LoVo (cell line): ENCODE results near the gene TBP.
"Not testable (repeated sequence)": the region's sequence is repeated elsewhere in the genome, so short reads cannot be mapped to it uniquely, and the experiment has no call there.

Source experiments
- DNase-seq: peaks from one replicate; pipeline ENCODE4 v3.0.0-alpha.2; 2016; ENCODE audit warnings: low spot score

TBP gene

GRCh38 chr6:170554013-170554795, at the start of gene TBP:
TBP (plus strand) TSS chr6:170554369; CDS start chr6:170557030, 2,661 bp downstream.
- DNase-seq = peak; percentile 95

DNA sequence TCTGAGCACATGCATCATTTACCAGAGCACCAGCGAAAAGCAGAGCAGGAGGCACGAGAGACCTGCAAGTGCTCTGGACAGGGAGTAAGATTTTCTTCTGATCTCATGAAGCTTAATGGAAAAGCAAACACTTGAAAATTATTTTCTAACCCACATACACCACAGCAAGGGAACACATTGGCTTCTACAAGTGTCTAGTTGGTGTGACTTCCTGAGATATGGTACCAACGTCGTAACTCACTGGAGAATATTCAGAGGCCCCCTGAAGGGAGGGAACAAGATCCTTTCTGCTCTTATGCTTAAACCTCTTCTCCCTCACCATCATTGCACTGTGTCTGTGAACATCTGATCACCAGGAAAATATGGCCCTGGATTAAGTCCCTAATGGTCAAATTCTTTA, 49.7 kb upstream of the TBP start:
- DNase-seq = no peak

GRCh38 chr6:170505306-170505705, 48.9 kb upstream of the TBP start:
- DNase-seq = peak; percentile 6

DNA sequence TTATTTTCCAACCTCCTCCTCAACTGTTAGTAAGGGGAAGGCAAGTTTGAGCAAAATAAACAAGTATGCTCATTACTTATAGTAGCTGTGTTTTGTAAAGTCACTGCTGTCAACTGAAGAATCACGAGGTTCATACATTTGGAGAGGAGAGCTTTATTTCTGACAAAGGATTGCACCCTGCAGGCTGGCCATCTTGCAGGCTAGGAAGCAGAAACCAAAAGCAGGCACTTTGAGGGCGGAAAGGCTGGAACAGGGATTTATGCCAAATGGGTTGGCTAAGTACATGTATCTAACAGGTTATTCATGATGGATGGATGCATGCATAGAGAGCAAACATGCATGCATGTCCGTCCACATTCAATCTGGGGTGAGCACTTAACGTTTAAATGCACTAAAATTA, 47.7 kb upstream of the TBP start:
- no peak for DNase-seq

- not testable (repeated sequence) for DNase-seq
Measured at GRCh38 chr6:170507728-170508127, 46.4 kb upstream of the TBP start.

DNA sequence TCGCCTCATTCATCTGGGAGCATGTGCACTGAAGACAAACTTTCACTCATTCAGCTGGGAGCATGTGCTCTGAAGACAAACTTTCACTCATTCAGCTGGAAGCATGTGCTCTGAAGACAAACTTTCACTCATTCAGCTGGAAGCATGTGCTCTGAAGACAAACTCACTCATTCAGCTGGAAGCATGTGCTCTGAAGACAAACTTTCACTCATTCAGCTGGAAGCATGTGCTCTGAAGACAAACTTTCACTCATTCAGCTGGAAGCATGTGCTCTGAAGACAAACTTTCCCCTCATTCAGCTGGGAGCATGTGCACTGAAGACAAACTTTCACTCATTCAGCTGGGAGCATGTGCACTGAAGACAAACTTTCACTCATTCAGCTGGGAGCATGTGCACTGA, 45.9 kb upstream of the TBP start:
- not testable (repeated sequence) for DNase-seq

DNA sequence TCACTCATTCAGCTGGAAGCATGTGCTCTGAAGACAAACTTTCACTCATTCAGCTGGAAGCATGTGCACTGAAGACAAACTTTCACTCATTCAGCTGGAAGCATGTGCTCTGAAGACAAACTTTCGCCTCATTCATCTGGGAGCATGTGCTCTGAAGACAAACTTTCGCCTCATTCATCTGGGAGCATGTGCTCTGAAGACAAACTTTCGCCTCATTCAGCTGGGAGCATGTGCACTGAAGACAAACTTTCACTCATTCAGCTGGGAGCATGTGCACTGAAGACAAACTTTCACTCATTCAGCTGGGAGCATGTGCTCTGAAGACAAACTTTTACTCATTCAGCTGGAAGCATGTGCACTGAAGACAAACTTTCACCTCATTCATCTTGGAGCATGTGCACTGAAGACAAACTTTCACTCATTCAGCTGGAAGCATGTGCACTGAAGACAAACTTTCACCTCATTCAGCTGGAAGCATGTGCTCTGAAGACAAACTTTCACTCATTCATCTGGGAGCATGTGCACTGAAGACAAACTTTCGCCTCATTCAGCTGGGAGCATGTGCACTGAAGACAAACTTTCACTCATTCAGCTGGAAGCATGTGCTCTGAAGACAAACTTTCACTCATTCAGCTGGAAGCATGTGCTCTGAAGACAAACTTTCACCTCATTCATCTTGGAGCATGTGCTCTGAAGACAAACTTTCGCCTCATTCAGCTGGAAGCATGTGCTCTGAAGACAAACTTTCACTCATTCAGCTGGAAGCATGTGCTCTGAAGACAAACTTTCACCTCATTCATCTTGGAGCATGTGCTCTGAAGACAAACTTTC, 45.1 kb upstream of the TBP start:
- not testable (repeated sequence) for DNase-seq

- no peak for DNase-seq
Measured at GRCh38 chr6:170509723-170510018, 44.5 kb upstream of the TBP start.

GRCh38 chr6:170510631-170511030, 43.5 kb upstream of the TBP start:
- DNase-seq = no peak

DNA sequence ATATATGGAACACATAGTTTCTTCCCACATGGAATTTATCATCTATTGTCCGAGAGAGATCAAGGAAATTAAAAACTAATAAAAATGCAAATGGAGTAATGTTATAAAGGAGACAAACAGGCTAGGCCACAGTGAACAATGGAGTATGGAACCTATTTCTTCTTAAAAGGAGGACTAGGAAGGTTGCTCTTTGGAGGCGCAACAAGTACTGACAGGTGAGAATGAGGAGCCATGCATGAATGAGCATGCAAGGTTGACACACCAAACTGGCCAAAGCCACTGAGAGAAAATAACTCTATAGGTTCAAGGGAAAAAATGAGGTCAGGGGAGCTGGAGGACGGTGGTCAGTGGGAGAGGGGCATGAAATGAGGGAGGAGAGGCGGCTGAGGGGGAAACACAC, 41.9 kb upstream of the TBP start:
- DNase-seq = no peak

DNA sequence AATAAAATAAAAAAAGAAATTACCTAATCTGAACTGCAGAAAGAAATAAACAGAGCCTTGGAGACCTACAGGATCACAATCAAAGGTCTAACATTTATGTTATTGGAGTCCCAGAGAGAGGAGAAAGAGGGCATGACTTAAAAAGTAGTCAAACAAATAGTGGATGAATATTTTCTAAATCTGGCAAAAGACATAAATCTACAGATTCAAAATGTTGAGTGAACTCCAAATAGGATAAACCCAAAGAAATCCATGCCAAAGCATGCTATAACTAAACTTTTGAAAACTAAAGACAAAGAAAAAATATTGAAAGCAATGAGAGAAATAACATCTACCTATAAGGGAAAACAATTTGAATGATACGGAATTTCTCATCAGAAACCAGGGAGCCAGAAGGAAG, 39.3 kb upstream of the TBP start:
- DNase-seq = no peak

DNA sequence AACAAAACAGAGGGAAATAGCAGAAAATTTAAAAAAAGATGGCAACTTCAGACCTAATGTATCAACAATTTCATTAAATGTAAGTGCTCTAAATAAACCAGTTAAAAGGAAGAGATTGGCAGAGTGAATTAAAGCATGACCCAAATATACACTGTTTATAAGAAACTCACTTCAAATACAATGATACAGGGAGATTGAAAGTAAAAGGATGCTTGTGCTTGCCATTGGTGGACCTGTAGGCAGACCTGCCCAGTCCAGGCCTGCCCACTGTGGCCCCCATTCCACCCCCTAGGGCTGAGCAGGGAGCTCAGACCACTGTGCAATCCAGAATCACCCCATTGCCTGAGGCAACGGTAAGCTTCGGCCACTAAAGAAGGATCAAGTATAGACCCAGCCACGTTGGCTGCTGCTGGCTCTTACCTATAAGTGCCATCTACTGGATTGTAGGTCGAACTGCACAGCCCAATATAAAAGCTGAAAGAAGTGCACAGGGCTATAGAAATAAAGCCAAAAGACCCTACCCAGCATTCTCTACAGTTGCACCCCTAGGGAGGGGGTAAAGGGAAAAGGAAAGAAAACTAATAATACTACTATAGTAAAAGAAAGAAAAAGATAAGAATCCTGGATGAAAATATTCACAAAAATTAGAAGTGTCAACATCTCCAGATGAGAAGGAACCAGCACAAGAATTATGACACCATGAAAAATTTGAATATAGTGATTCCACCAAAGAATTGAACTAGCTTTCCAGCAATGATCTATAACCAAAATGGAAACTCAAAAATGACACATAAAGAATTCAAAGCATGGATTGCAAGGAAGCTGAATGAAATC, 37.2 kb upstream of the TBP start:
- DNase-seq = peak; percentile 50

GRCh38 chr6:170522565-170523183, 31.5 kb upstream of the TBP start:
- no peak for DNase-seq

GRCh38 chr6:170523256-170524171, 30.7 kb upstream of the TBP start:
- DNase-seq = no peak

- DNase-seq = no peak
Measured at GRCh38 chr6:170524172-170524502, 30.0 kb upstream of the TBP start.

DNA sequence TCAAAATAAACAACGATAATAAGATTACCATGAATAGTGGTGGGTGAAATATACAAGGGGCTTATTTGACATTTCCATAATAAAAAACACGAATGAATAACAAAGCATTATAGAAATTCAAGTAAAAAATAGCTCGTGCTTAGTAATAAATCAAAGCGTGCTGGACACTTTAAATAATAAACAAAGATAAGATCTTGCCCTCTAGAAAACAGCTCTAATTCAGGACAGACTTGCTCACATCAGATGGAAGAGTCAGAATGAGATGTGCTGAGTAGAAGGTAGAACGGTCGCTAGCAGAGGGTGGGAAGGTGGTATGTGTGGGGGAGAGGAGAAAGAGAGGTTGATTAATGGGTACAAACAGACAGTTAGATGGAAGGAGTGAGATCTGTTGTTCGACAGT, 28.4 kb upstream of the TBP start:
- DNase-seq = no peak

- DNase-seq = not testable (repeated sequence)
Measured at GRCh38 chr6:170527995-170528394, 26.2 kb upstream of the TBP start.

- peak; percentile 65 for DNase-seq
Measured at GRCh38 chr6:170529839-170530469, 24.2 kb upstream of the TBP start.

DNA sequence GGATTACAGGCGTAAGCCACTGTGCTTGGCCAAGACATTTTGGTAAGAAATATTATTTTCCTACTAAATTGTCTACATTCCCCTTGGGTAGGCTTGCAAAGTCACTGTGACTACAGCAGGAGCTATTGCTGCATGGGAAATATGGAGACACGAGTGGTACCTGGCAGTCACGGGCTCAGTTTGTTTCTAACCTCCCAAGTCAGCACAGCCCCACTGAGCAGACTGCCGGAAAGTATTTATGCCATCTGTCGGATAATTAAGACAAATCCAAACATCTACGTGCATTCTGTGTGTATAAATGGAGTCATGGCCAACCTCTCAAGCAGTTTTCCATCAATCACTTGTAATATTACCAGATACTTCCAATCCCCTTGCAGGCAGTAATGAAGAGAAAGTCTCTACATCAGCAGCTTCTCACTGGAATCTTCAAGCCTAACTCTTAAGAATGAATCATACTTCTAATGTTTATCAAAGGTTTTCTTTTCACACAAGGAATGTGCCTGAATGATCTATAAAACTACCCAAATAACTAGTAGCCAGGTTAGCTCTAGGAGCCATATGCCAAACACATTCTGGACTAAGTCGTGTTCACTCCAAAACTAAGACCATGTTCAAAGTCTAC, 21.2 kb upstream of the TBP start:
- no peak for DNase-seq

DNA sequence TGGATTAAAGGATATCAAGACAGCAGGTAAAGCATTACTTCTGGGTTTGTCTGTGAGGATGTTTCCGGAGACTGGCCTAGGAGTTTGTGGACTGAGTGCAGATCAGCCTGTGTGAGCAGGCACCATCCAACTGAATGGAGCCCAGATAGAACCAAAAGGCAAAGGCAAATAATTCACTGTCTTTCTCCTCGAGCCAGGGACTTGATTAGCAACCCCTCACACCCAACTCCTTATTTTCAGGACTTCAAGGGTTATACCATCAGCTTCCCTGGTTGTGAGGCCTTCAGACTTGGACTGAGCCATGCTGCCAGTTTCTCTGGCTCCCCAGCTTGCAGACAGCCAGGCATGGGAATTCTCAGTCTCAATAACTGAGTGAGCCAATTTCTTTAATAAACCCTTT, 20.4 kb upstream of the TBP start:
- no peak for DNase-seq
